Tibial nerve (tissue), 4 donors: ENCODE data around the gene EFCAB6.

ENCODE experiments used
- CTCF ChIP-seq, 5 experiments: fragments of 200-600 bp in 3 of 5; fragments of 450-650 bp in 2 of 5; sonication (generic) in 3 of 5; IDR thresholded peaks; one replicate each; pipeline ENCODE4 v1.5.1; 2016 to 2019; ENCODE audit warnings: antibody characterized with exemption in 5 of 5, mild to moderate bottlenecking in 3 of 5, moderate library complexity in 2 of 5
- EP300 ChIP-seq, 2 donors: sonication (generic); formaldehyde crosslinking; IDR thresholded peaks; one replicate each; pipeline ENCODE4 v1.6.1; 2017; ENCODE audit warnings: antibody characterized with exemption in 2 of 2, mild to moderate bottlenecking in 1 of 2

GRCh38 chr22:43564859-43565258 lies 247.2 kb downstream of the EFCAB6 start:
- no peak for TF ChIP-seq CTCF (IDR thresholded peaks at IDR 0.05)
- no peak for TF ChIP-seq EP300 (IDR thresholded peaks at IDR 0.05)
